ENCODE results near the gene ANKRD31. TPM values are rescaled to one million over a fixed set of nuclear protein-coding genes. Genes with fewer than 3 reads are reported as not detected.
"Not testable (repeated sequence)": the region's sequence is repeated elsewhere in the genome, so short reads cannot be mapped to it uniquely, and the experiment has no call there.

The ANKRD31 gene
- total RNA-seq, 1 experiment from 2014 or later: not detected

GRCh38 chr5:75116856-75117255, 119.8 kb downstream of the ANKRD31 start:
- Histone ChIP-seq H3K27me3 (ENCODE audit: control insufficient read depth, insufficient read depth, low read length) (no peaks in the 10 kb centered on the region; the same call in 1 of the 2 replicates), H3K4me1 (ENCODE audit: control insufficient read depth, insufficient read depth, low read length) (no peaks in the 10 kb centered on the region), H3K4me3 (ENCODE audit: low read depth in 2 of 2, low read length in 2 of 2) (no peak overlapping the region), H3K36me3 (ENCODE audit: control insufficient read depth, insufficient read depth, low read length) (no peaks in the 10 kb centered on the region), H3K27ac (ENCODE audit: low read length) (no peak overlapping the region), H3K9me3 (ENCODE audit: control insufficient read depth, insufficient read depth, low read depth, low read length) (no peaks in the 10 kb centered on the region)
- no TSS peak for BruUV-seq (replicated peaks)
- intact Hi-C loops (cut with micrococcal nuclease; ENCODE audit: unreplicated experiment): no loop called here
- no peak for ATAC-seq
- no peak for DNase-seq (ENCODE audit: low read depth, low spot score)
- ChIA-PET POLR2A (no interaction called here), CTCF (no interaction called here)
- in situ Hi-C loops (cut with HindIII; ENCODE audit: low pct_unique_long_range_greater_than_20kb, low sequenced_read_pairs): no loop called here
- TF ChIP-seq REST (IDR thresholded peaks at IDR 0.05; ENCODE audit: insufficient read depth in 1 of 2, low read depth in 2 of 2, low read length in 1 of 2) (no peak), TCF7L2 (IDR thresholded peaks at IDR 0.05; ENCODE audit: low read depth, low read length) (no peak), SIN3A (IDR thresholded peaks at IDR 0.05; ENCODE audit: borderline replicate concordance, insufficient read depth, low read depth, low read length) (no peak), POLR2AphosphoS5 (IDR thresholded peaks at IDR 0.05; ENCODE audit: low read depth, low read length) (no peak), CTCF (IDR thresholded peaks at IDR 0.05) (no peak)

GRCh38 chr5:75114311-75114710, 122.4 kb downstream of the ANKRD31 start:
- CTCF ChIA-PET: not testable (repeated sequence)

GRCh38 chr5:75113354-75114113, 123.1 kb downstream of the ANKRD31 start:
- Histone ChIP-seq H3K27ac (ENCODE audit: low read length) (no peak overlapping the region), H3K27me3 (ENCODE audit: control insufficient read depth, insufficient read depth, low read length) (peaks cover 6% of the 10 kb centered on the region), H3K9me3 (ENCODE audit: control insufficient read depth, insufficient read depth, low read depth, low read length) (no peaks in the 10 kb centered on the region), H3K4me3 (ENCODE audit: low read depth in 2 of 2, low read length in 2 of 2) (no peak overlapping the region), H3K36me3 (ENCODE audit: control insufficient read depth, insufficient read depth, low read length) (no peaks in the 10 kb centered on the region), H3K4me1 (ENCODE audit: control insufficient read depth, insufficient read depth, low read length) (no peaks in the 10 kb centered on the region)
- no peak for ATAC-seq
- TF ChIP-seq POLR2AphosphoS5 (IDR thresholded peaks at IDR 0.05; ENCODE audit: low read depth, low read length): no peak
- TF ChIP-seq SIN3A (IDR thresholded peaks at IDR 0.05; ENCODE audit: borderline replicate concordance, insufficient read depth, low read depth, low read length): no peak
- no peak for TF ChIP-seq TCF7L2 (IDR thresholded peaks at IDR 0.05; ENCODE audit: low read depth, low read length)
- TF ChIP-seq CTCF (IDR thresholded peaks at IDR 0.05): no peak
- TF ChIP-seq REST (IDR thresholded peaks at IDR 0.05; ENCODE audit: insufficient read depth in 1 of 2, low read depth in 2 of 2, low read length in 1 of 2): no peak
- intact Hi-C loops (cut with micrococcal nuclease; ENCODE audit: unreplicated experiment): no loop called here
- CTCF ChIA-PET: no interaction called here
- BruUV-seq (replicated peaks): no TSS peak
- POLR2A ChIA-PET: no interaction called here
- in situ Hi-C loops (cut with HindIII; ENCODE audit: low pct_unique_long_range_greater_than_20kb, low sequenced_read_pairs): no loop called here
- DNase-seq (ENCODE audit: low read depth, low spot score): no peak

More at GRCh38 chr5:75114311-75114710, 122.4 kb downstream of the ANKRD31 start:
- BruUV-seq (replicated peaks); H3K9me3 ChIP-seq (ENCODE audit: control insufficient read depth, insufficient read depth, low read depth, low read length); H3K4me3 ChIP-seq (ENCODE audit: low read depth in 2 of 2, low read length in 2 of 2); in situ Hi-C loops (cut with HindIII; ENCODE audit: low pct_unique_long_range_greater_than_20kb, low sequenced_read_pairs); ATAC-seq; intact Hi-C loops (cut with micrococcal nuclease; ENCODE audit: unreplicated experiment); POLR2A ChIA-PET; H3K4me1 ChIP-seq (ENCODE audit: control insufficient read depth, insufficient read depth, low read length); DNase-seq (ENCODE audit: low read depth, low spot score); H3K27me3 ChIP-seq (ENCODE audit: control insufficient read depth, insufficient read depth, low read length); H3K27ac ChIP-seq (ENCODE audit: low read length); H3K36me3 ChIP-seq (ENCODE audit: control insufficient read depth, insufficient read depth, low read length): not testable (repeated sequence)

Measured in Panc1 (cell line).